Stimulated activated CD4-positive, alpha-beta T cell treated with anti-CD3 and anti-CD28 coated beads, Interleukin-1b, Interleukin-23, amount 100 ng/mL, for 4 hours (primary cell): ENCODE measurements around the gene RASA2.
"Not testable (repeated sequence)": the region's sequence is repeated elsewhere in the genome, so short reads cannot be mapped to it uniquely, and the experiment has no call there.

Source experiments
- DNase-seq, 2 donors: peaks; one replicate each; pipeline ENCODE4 v3.0.0-alpha.2; 2020; ENCODE audit warnings: low read depth in 2 of 2

RASA2 gene

GRCh38 chr3:141576744-141577052 is 89.9 kb downstream of the RASA2 start:
- DNase-seq = no peak

- DNase-seq = no peak
Measured at GRCh38 chr3:141578202-141578973, 91.6 kb downstream of the RASA2 start.

GRCh38 chr3:141594357-141594756 is 107.5 kb downstream of the RASA2 start:
- no peak for DNase-seq

GRCh38 chr3:141597931-141598330 is 111.1 kb downstream of the RASA2 start:
- DNase-seq = no peak

GRCh38 chr3:141600331-141600730 is 113.5 kb downstream of the RASA2 start:
- no peak for DNase-seq

GRCh38 chr3:141602706-141603105 is 115.9 kb downstream of the RASA2 start:
- DNase-seq = no peak

- DNase-seq = no peak
Measured at GRCh38 chr3:141603473-141604035, 116.7 kb downstream of the RASA2 start.

- no peak for DNase-seq
Measured at GRCh38 chr3:141605883-141606282, 119.1 kb downstream of the RASA2 start.

GRCh38 chr3:141608438-141608837 is 121.6 kb downstream of the RASA2 start:
- no peak for DNase-seq

GRCh38 chr3:141610939-141611338 is 124.1 kb downstream of the RASA2 start:
- DNase-seq = no peak

- no peak for DNase-seq
Measured at GRCh38 chr3:141618103-141618910, 131.5 kb downstream of the RASA2 start.

- no peak for DNase-seq
Measured at GRCh38 chr3:141618938-141619337, 132.1 kb downstream of the RASA2 start.

- no peak for DNase-seq
Measured at GRCh38 chr3:141619450-141619849, 132.6 kb downstream of the RASA2 start.

- no peak for DNase-seq
Measured at GRCh38 chr3:141623691-141624090, 136.9 kb downstream of the RASA2 start.

- no peak for DNase-seq
Measured at GRCh38 chr3:141625506-141625905, 138.7 kb downstream of the RASA2 start.

GRCh38 chr3:141628334-141628733 is 141.5 kb downstream of the RASA2 start:
- not testable (repeated sequence) for DNase-seq

GRCh38 chr3:141628868-141629441 is 142.1 kb downstream of the RASA2 start:
- not testable (repeated sequence) for DNase-seq

- no peak for DNase-seq
Measured at GRCh38 chr3:141629976-141630375, 143.1 kb downstream of the RASA2 start.

- no peak for DNase-seq
Measured at GRCh38 chr3:141632779-141633374, 146.1 kb downstream of the RASA2 start.

GRCh38 chr3:141642215-141642614 is 155.4 kb downstream of the RASA2 start:
- no peak for DNase-seq

- no peak for DNase-seq
Measured at GRCh38 chr3:141643391-141643790, 156.6 kb downstream of the RASA2 start.

- DNase-seq = no peak
Measured at GRCh38 chr3:141643796-141644195, 157.0 kb downstream of the RASA2 start.
